ENCODE results near the gene ASL. TPM values are rescaled to one million over a fixed set of nuclear protein-coding genes. Genes with fewer than 3 reads are reported as not detected.

ASL gene
- total RNA-seq, 1 experiment from 2014 or later, result 46.9 TPM

- ChIA-PET POLR2A (no interaction called here), RAD21 (ENCODE audit: low non-redundant PET in 1 of 2, low total read pairs in 2 of 2, uncharacterized antibody in 2 of 2, unreplicated experiment in 2 of 2) (no interaction called here), CTCF (no interaction called here)
- intact Hi-C loops (cut with micrococcal nuclease), result no loop called here
- DNase-seq (ENCODE audit: low read depth, low spot score), result no peak
- H4K20me1 ChIP-seq (ENCODE audit: insufficient read depth), result no peaks in the 10 kb centered on the region
- no peaks in the 10 kb centered on the region for H3K9me2 ChIP-seq (ENCODE audit: insufficient read depth)
- no peak overlapping the region for H3K27ac ChIP-seq (ENCODE audit: low read depth, low read length)
- H3K79me2 ChIP-seq (ENCODE audit: insufficient read depth, low read length), result no peaks in the 10 kb centered on the region
- H3K4me1 ChIP-seq (ENCODE audit: control insufficient read depth in 1 of 2, insufficient read depth in 2 of 2, low read length in 2 of 2), result peaks cover 0 to 26% of the 10 kb centered on the region in 2 experiments; a peak in 2 of 4 replicates
- no peaks in the 10 kb centered on the region for H3K36me3 ChIP-seq (ENCODE audit: control insufficient read depth in 1 of 2, insufficient read depth in 2 of 2, low read length in 2 of 2)
- TF ChIP-seq CTCF (IDR thresholded peaks at IDR 0.05 in 2 of 3, conservative IDR thresholded peaks at IDR 0.05 in 1 of 3; ENCODE audit: borderline replicate concordance in 1 of 3, insufficient read depth in 1 of 3, low read depth in 2 of 3, low read length in 2 of 3), result no peak
- no peak for TF ChIP-seq JUND (IDR thresholded peaks at IDR 0.05)
- TF ChIP-seq YY1 (IDR thresholded peaks at IDR 0.05; ENCODE audit: extremely low read depth, insufficient replicate concordance, low read depth, low read length), result no peak
- no peak overlapping the region for H3K4me3 ChIP-seq (replicated peaks in 1 of 2; ENCODE audit: low read depth in 1 of 2, low read length in 2 of 2)
- no peaks in the 10 kb centered on the region for H3K9me3 ChIP-seq (ENCODE audit: control insufficient read depth in 1 of 2, insufficient read depth in 1 of 2, low read depth in 1 of 2, low read length in 2 of 2)
- no TSS peak for BruUV-seq (replicated peaks)
- no peak for ATAC-seq
- no peaks in the 10 kb centered on the region for H3K27me3 ChIP-seq (ENCODE audit: insufficient read depth, low read length)
- no peak overlapping the region for H2AFZ ChIP-seq (ENCODE audit: low read depth, low read length, poor library complexity, severe bottlenecking)
- H3K9ac ChIP-seq (ENCODE audit: low read length), result no peak overlapping the region
- H3K4me2 ChIP-seq (ENCODE audit: low read length), result no peak overlapping the region
Observed at GRCh38 chr7:66050990-66051448, 24.6 kb upstream of the ASL start.

- no peaks in the 10 kb centered on the region for H3K9me3 ChIP-seq (ENCODE audit: control insufficient read depth in 1 of 2, insufficient read depth in 1 of 2, low read depth in 1 of 2, low read length in 2 of 2)
- DNase-seq (ENCODE audit: low read depth, low spot score) (no peak), ATAC-seq (no peak)
- H4K20me1 ChIP-seq (ENCODE audit: insufficient read depth), result no peaks in the 10 kb centered on the region
- no TSS peak for BruUV-seq (replicated peaks)
- H3K4me2 ChIP-seq (ENCODE audit: low read length), result no peak overlapping the region
- no peak overlapping the region for H3K27ac ChIP-seq (ENCODE audit: low read depth, low read length)
- H3K79me2 ChIP-seq (ENCODE audit: insufficient read depth, low read length), result no peaks in the 10 kb centered on the region
- TF ChIP-seq EZH2phosphoT487 (IDR thresholded peaks at IDR 0.05; ENCODE audit: borderline replicate concordance), result no peak
- CTCF ChIA-PET, result no interaction called here
- H3K4me1 ChIP-seq (ENCODE audit: control insufficient read depth in 1 of 2, insufficient read depth in 2 of 2, low read length in 2 of 2), result peaks cover 0 to 17% of the 10 kb centered on the region in 2 experiments; a peak in 2 of 4 replicates
- RAD21 ChIA-PET (ENCODE audit: low non-redundant PET in 1 of 2, low total read pairs in 2 of 2, uncharacterized antibody in 2 of 2, unreplicated experiment in 2 of 2), result no interaction called here
- H3K9ac ChIP-seq (ENCODE audit: low read length), result no peak overlapping the region
- intact Hi-C loops (cut with micrococcal nuclease), result no loop called here
- H3K36me3 ChIP-seq (ENCODE audit: control insufficient read depth in 1 of 2, insufficient read depth in 2 of 2, low read length in 2 of 2), result no peaks in the 10 kb centered on the region
- H2AFZ ChIP-seq (ENCODE audit: low read depth, low read length, poor library complexity, severe bottlenecking), result no peak overlapping the region
- POLR2A ChIA-PET, result no interaction called here
- H3K9me2 ChIP-seq (ENCODE audit: insufficient read depth), result no peaks in the 10 kb centered on the region
- no peaks in the 10 kb centered on the region for H3K27me3 ChIP-seq (ENCODE audit: insufficient read depth, low read length)
- no peak overlapping the region for H3K4me3 ChIP-seq (replicated peaks in 1 of 2; ENCODE audit: low read depth in 1 of 2, low read length in 2 of 2)
Observed at GRCh38 chr7:66052447-66052846, 23.2 kb upstream of the ASL start.
